ENCODE results near the gene CCDC149. TPM values are rescaled to one million over a fixed set of nuclear protein-coding genes. Genes with fewer than 3 reads are reported as not detected.

The CCDC149 gene
- total and polyA plus RNA-seq, 9 of the 15 experiments (the other 6 are each of a cell fraction or from before 2014, with no cell fraction given) = 0.04 to 0.18 TPM; not detected in 7

GRCh38 chr4:24867251-24867650 is 45.6 kb downstream of the CCDC149 start:
- Histone ChIP-seq H3K36me3 (ENCODE audit: control insufficient read depth, insufficient read depth, low read length) (no peaks in the 10 kb centered on the region), H3K4me3 (no peak overlapping the region), H3K27ac (ENCODE audit: extremely low read depth, low read depth, low read length) (no peak overlapping the region), H3K9me1 (ENCODE audit: control insufficient read depth, insufficient read depth, low read length) (no peaks in the 10 kb centered on the region), H4K20me1 (replicated peaks; ENCODE audit: control insufficient read depth, insufficient read depth, low read length) (no peaks in the 10 kb centered on the region), H2AFZ (ENCODE audit: low read depth, low read length) (no peak overlapping the region), H3K27me3 (ENCODE audit: control insufficient read depth in 2 of 2, insufficient read depth in 2 of 2, low read length in 2 of 2) (peaks cover 0 to 13% of the 10 kb centered on the region in 2 experiments; a peak in 4 of 5 replicates), H3K4me2 (ENCODE audit: insufficient read depth, low read length) (no peak overlapping the region), H3K79me2 (ENCODE audit: control insufficient read depth, insufficient read depth, low read length) (no peaks in the 10 kb centered on the region), H3K4me1 (replicated peaks in 1 of 2; ENCODE audit: control insufficient read depth in 2 of 2, insufficient read depth in 2 of 2, low read length in 2 of 2) (no peaks in the 10 kb centered on the region), H3K9ac (ENCODE audit: insufficient read depth in 1 of 2, low read depth in 2 of 2, low read length in 2 of 2) (no peak overlapping the region), H3K9me3 (replicated peaks; ENCODE audit: control insufficient read depth, insufficient read depth, low read depth, low read length) (no peaks in the 10 kb centered on the region)
- no TSS peak for BruUV-seq (replicated peaks)
- TF ChIP-seq ZC3H4 (CRISPR knock-in tag; IDR thresholded peaks at IDR 0.05; ENCODE audit: borderline replicate concordance) = no peak
- no peak for TF ChIP-seq PHF20 (IDR thresholded peaks at IDR 0.05; ENCODE audit: partially characterized antibody)
- no peak for TF ChIP-seq HSF4 (CRISPR knock-in tag; IDR thresholded peaks at IDR 0.05; ENCODE audit: borderline replicate concordance)
- no peak for TF ChIP-seq USF1 (CRISPR knock-in tag; IDR thresholded peaks at IDR 0.05)
- no peak for TF ChIP-seq PRMT5 (CRISPR knock-in tag; IDR thresholded peaks at IDR 0.05)
- TF ChIP-seq NFYB (IDR thresholded peaks at IDR 0.05; ENCODE audit: extremely low read depth, insufficient read length) = no peak
- TF ChIP-seq RBM15 (IDR thresholded peaks at IDR 0.05; ENCODE audit: insufficient read depth, low read length) = no peak
- no peak for TF ChIP-seq RREB1 (CRISPR knock-in tag; IDR thresholded peaks at IDR 0.05)
- no peak for TF ChIP-seq FOXA1 (IDR thresholded peaks at IDR 0.05; ENCODE audit: borderline replicate concordance)
- ChIA-PET CTCF (ENCODE audit: low intra/inter-chr PET ratio) (no interaction called here), POLR2A (interaction anchor here (1.1 kb wide), 1 partner anchor 225 kb away, joined by 4 read pairs; no protein-coding TSS in a partner anchor)
- DNase-seq (ENCODE audit: extremely low read depth in 1 of 4, low spot score in 3 of 4) (no peak), FAIRE-seq (no peak), ATAC-seq (no peak)
- intact Hi-C loops (cut with micrococcal nuclease) (no loop called here), in situ Hi-C loops (cut with MboI) (no loop called here)
- 6% methylated on average over 1 of the region's 1 CpG for WGBS (ENCODE audit: insufficient coverage, low coverage, missing lambda C conversion rate)
